ENCODE results near the gene RIMS4. TPM values are rescaled to one million over a fixed set of nuclear protein-coding genes. Genes with fewer than 3 reads are reported as not detected.
A peak's percentile ranks its signal among the peaks of the same experiment; 100 is the strongest.

The RIMS4 gene
- total RNA-seq, 4 donors from 2014 or later: 1.1 to 5.6 (median 1.9) TPM; not detected in 1

DNA sequence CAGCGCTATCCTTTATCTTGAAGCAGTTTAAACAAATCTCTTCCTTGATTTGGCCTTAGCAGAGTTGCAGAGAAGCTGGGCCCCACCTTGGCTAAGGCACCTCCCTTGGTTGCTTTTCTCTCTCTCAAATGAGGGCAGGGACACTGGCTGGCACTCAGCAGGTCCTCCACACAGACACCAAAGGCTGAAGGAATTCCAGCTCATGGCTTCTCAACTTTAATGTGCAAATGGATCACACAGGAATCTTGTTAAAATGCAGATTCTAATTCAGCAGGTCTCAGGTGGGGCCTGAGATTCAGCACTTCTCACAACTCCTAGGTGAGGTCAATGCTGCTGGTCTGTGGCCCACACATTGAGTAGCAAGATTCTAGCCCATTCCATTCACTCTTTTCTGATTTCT is 25.7 kb downstream of the RIMS4 start:
- H3K4me3 ChIP-seq: no peak overlapping the region
- no peak for DNase-seq
- 94% methylated on average over 1 of the region's 1 CpG; no CpG with 5 or more reads in 1 of the 2 donors for WGBS, 2 donors (ENCODE audit: low coverage in 1 of 2)
- intact Hi-C loops (cut with DNase I; ENCODE audit: low total_unique reads) (no loop called here), in situ Hi-C loops (cut with MboI; ENCODE audit: low pct_ligation_motif_present in 1 of 4, low pct_unique_long_range_greater_than_20kb in 1 of 4, low sequenced_read_pairs in 3 of 4) (no loop called here)
- H3K27ac ChIP-seq: no peak overlapping the region
- peaks cover 13% of the 10 kb centered on the region for H3K27me3 ChIP-seq
- H3K4me1 ChIP-seq: no peaks in the 10 kb centered on the region
- no peaks in the 10 kb centered on the region for H3K9me3 ChIP-seq
- H3K36me3 ChIP-seq: no peaks in the 10 kb centered on the region
- TF ChIP-seq CTCF (IDR thresholded peaks at IDR 0.05) (no peak), EP300 (IDR thresholded peaks at IDR 0.05; ENCODE audit: low read depth) (no peak), POLR2AphosphoS5 (IDR thresholded peaks at IDR 0.05) (no peak), POLR2A (IDR thresholded peaks at IDR 0.05) (no peak)

DNA sequence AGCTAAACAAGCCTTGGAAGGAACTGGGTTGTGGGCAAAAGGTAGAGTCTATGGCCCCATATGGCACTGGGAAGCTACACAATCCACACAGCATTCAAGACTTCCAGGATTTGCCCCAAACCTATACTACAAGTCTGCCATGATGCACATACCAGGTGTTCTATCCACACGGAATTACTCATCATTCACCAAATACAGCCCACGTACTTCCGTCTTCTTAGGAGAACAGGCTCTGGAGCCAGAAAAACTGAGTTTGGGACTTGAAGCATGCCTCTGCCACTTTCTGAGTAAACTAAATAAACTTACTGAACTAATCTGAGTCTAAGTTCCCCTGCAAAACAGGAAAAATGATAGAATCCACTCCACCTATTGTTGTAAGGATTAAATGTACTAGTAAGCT is 28.6 kb downstream of the RIMS4 start:
- Histone ChIP-seq H3K36me3 (no peaks in the 10 kb centered on the region), H3K27me3 (peaks cover 5% of the 10 kb centered on the region), H3K4me1 (no peaks in the 10 kb centered on the region), H3K27ac (no peak overlapping the region), H3K9me3 (no peaks in the 10 kb centered on the region), H3K4me3 (no peak overlapping the region)
- no peak for DNase-seq
- in situ Hi-C loops (cut with MboI; ENCODE audit: low pct_ligation_motif_present in 1 of 4, low pct_unique_long_range_greater_than_20kb in 1 of 4, low sequenced_read_pairs in 3 of 4): no loop called here
- TF ChIP-seq POLR2AphosphoS5 (IDR thresholded peaks at IDR 0.05) (no peak), EP300 (IDR thresholded peaks at IDR 0.05; ENCODE audit: low read depth) (no peak), POLR2A (IDR thresholded peaks at IDR 0.05) (no peak), CTCF (IDR thresholded peaks at IDR 0.05) (no peak)
- intact Hi-C loops (cut with DNase I; ENCODE audit: low total_unique reads): no loop called here
- WGBS, 2 donors (ENCODE audit: low coverage in 1 of 2): 79 to 80% methylated on average over 2 to 3 of the region's 3 CpGs

DNA sequence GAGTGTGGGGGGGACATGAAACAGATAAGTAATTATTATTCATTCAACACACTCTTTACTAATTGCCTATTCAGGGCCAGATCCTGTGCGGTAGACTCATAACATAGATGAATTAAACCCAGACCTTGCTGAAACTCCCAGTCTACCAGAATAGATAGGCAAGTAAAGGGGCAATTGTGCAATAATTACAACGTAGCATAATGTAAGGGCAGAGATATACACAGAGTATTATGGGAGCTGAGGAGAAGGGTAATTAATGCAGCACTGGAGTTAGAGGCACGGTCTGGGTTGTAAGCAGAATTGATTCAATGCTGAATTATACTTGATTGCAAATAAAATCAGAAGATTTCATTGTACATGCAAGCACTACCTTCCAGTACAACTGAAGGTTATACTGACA is 29.2 kb downstream of the RIMS4 start:
- WGBS, 2 donors (ENCODE audit: low coverage in 1 of 2): 71 to 87% methylated on average over 3 of the region's 3 CpGs
- no peaks in the 10 kb centered on the region for H3K36me3 ChIP-seq
- no peak for TF ChIP-seq CTCF (IDR thresholded peaks at IDR 0.05)
- no peak for TF ChIP-seq POLR2A (IDR thresholded peaks at IDR 0.05)
- no peak for TF ChIP-seq EP300 (IDR thresholded peaks at IDR 0.05; ENCODE audit: low read depth)
- no peak for TF ChIP-seq POLR2AphosphoS5 (IDR thresholded peaks at IDR 0.05)
- DNase-seq: no peak
- H3K4me3 ChIP-seq: no peak overlapping the region
- H3K27me3 ChIP-seq: peaks cover 3% of the 10 kb centered on the region
- no peaks in the 10 kb centered on the region for H3K4me1 ChIP-seq
- intact Hi-C loops (cut with DNase I; ENCODE audit: low total_unique reads): no loop called here
- in situ Hi-C loops (cut with MboI; ENCODE audit: low pct_ligation_motif_present in 1 of 4, low pct_unique_long_range_greater_than_20kb in 1 of 4, low sequenced_read_pairs in 3 of 4): no loop called here
- H3K9me3 ChIP-seq: no peaks in the 10 kb centered on the region
- H3K27ac ChIP-seq: no peak overlapping the region

DNA sequence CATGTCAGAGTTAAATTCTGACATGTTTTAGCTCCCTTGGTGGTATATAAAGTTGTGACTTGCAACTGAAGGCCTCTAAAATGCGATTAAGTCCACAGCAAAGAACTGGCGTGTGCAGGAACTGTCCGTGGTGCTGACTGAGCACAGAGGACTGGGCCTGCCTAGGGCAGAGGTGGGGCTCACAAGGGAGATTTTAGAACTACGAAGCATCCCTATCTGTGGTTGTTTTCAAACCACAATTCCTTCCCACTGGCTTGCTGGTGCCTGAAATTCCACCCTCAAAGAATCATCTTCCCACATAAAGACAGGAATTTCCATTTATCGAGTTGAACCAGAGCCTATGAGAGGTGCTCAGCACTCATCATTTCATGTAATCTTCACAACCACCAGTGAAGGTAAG is 30.1 kb downstream of the RIMS4 start:
- in situ Hi-C loops (cut with MboI; ENCODE audit: low pct_ligation_motif_present in 1 of 4, low pct_unique_long_range_greater_than_20kb in 1 of 4, low sequenced_read_pairs in 3 of 4): no loop called here
- TF ChIP-seq CTCF (IDR thresholded peaks at IDR 0.05) (no peak), EP300 (IDR thresholded peaks at IDR 0.05; ENCODE audit: low read depth) (no peak), POLR2A (IDR thresholded peaks at IDR 0.05) (no peak), POLR2AphosphoS5 (IDR thresholded peaks at IDR 0.05) (no peak)
- H3K9me3 ChIP-seq: no peaks in the 10 kb centered on the region
- no peak overlapping the region for H3K27ac ChIP-seq
- peaks cover 3% of the 10 kb centered on the region for H3K27me3 ChIP-seq
- intact Hi-C loops (cut with DNase I; ENCODE audit: low total_unique reads): no loop called here
- 31 to 80% methylated on average over 1 to 5 of the region's 5 CpGs for WGBS, 2 donors (ENCODE audit: low coverage in 1 of 2)
- peak; percentile 15 for DNase-seq
- H3K4me3 ChIP-seq: no peak overlapping the region
- H3K4me1 ChIP-seq: no peaks in the 10 kb centered on the region
- H3K36me3 ChIP-seq: no peaks in the 10 kb centered on the region
